HepG2 (cell line): Measurements from ENCODE around the gene NUP85. TPM values are rescaled to one million over a fixed set of nuclear protein-coding genes. Genes with fewer than 3 reads are reported as not detected.
A peak's percentile ranks its signal among the peaks of the same experiment; 100 is the strongest.

Source experiments
- ATAC-seq: fragments of 200-7000 bp; cut with Tn5 transposase; 3 replicates; pipeline ENCODE4 v1.9.1; 2020; ENCODE audit warnings: mild to moderate bottlenecking, moderate library complexity
- BruUV-seq: library from RNA; stranded (reverse); fragments of 400-500 nt; replicated peaks from 2 replicates; lab custom pipeline; 2021; lab: Mats Ljungman, UMichigan
- CTCF ChIA-PET: fragments of 300-600 bp; formaldehyde crosslinking; extraction: SDS; loops from one replicate; lab custom pipeline; 2021; ENCODE audit warnings: low total read pairs, inconsistent platforms, low intra/inter-chr PET ratio; lab: Yijun Ruan, JAX
- POLR2A ChIA-PET: fragments of 350-600 bp; sonication (Branson Sonifier 250); formaldehyde crosslinking; loops from one replicate; lab custom pipeline; 2020; ENCODE audit warnings: antibody characterized with exemption, inconsistent platforms; lab: Yijun Ruan, JAX
- DNase-seq: peaks from one replicate; pipeline ENCODE4 v3.0.0-alpha.2; 2015; ENCODE audit warnings: low spot score
- FAIRE-seq: peaks from 3 replicates; lab custom pipeline; 2011; peaks lifted over from hg19 to GRCh38; lab: Jason Lieb, UNC
- H2AFZ ChIP-seq: one replicate; pipeline ENCODE4 v1.6.1; 2011; ENCODE audit warnings: low read length, inconsistent platforms
- H3K27ac ChIP-seq: fragments of 300-600 bp; 3 replicates; pipeline ENCODE4 v1.8.0; 2011; ENCODE audit warnings: mixed run types, mild to moderate bottlenecking, mixed read lengths, low read length, inconsistent platforms; ENCODE audit not compliant: insufficient read depth; ENCODE audit errors: extremely low read length
- H3K27me3 ChIP-seq, 2 experiments: fragments of 200-600 bp in 1 of 2; 2 replicates in 1 of 2; 3 replicates in 1 of 2; pipeline versions ENCODE4 v1.6.0 to v1.8.0; 2011; ENCODE audit warnings: low read length in 2 of 2, mild to moderate bottlenecking in 2 of 2, moderate library complexity in 2 of 2, inconsistent platforms in 1 of 2; ENCODE audit not compliant: insufficient read depth in 2 of 2, control insufficient read depth in 1 of 2
- H3K36me3 ChIP-seq, 2 experiments: fragments of 200-600 bp in 1 of 2; replicated peaks in 1 of 2; 2 replicates in 1 of 2; 3 replicates in 1 of 2; pipeline versions ENCODE4 v1.5.1 to v1.8.0; 2011; ENCODE audit warnings: low read length in 2 of 2, inconsistent platforms in 1 of 2; ENCODE audit not compliant: insufficient read depth in 2 of 2, control insufficient read depth in 1 of 2
- H3K4me1 ChIP-seq: 2 replicates; pipeline ENCODE4 v1.5.1; 2012; ENCODE audit warnings: low read length, inconsistent platforms; ENCODE audit not compliant: insufficient read depth
- H3K4me2 ChIP-seq: 2 replicates; pipeline ENCODE4 v1.6.0; 2011; ENCODE audit warnings: low read depth, low read length, inconsistent platforms
- H3K4me3 ChIP-seq, 3 experiments: fragments of 200-600 bp in 1 of 3; sonication (generic), shearing (Covaris generic) in 1 of 3; replicated peaks in 1 of 3; 2 replicates each; pipeline ENCODE4 v1.5.1; 2011 to 2016; ENCODE audit warnings: low read length in 3 of 3, inconsistent platforms in 2 of 3, low read depth in 2 of 3, mild to moderate bottlenecking in 2 of 3, control low read depth in 1 of 3, mixed read lengths in 1 of 3; ENCODE audit not compliant: insufficient read depth in 1 of 3
- H3K79me2 ChIP-seq: one replicate; pipeline ENCODE4 v1.6.1; 2011; ENCODE audit warnings: low read length, inconsistent platforms; ENCODE audit not compliant: insufficient read depth
- H3K9ac ChIP-seq: 2 replicates; pipeline ENCODE4 v1.6.0; 2011; ENCODE audit warnings: mild to moderate bottlenecking, low read depth, low read length, inconsistent platforms; ENCODE audit not compliant: insufficient read depth
- H3K9me3 ChIP-seq: 2 replicates; pipeline ENCODE4 v1.5.1; 2012; ENCODE audit warnings: mild to moderate bottlenecking, low read length
- H4K20me1 ChIP-seq: 2 replicates; pipeline ENCODE4 v1.6.0; 2011; ENCODE audit warnings: inconsistent platforms, mild to moderate bottlenecking, low read length, moderate library complexity; ENCODE audit not compliant: insufficient read depth
- BCL3 ChIP-seq: sonication (generic); formaldehyde crosslinking; IDR thresholded peaks from 2 replicates; pipeline ENCODE4 v1.5.1; 2020; ENCODE audit warnings: mild to moderate bottlenecking, missing genetic modification reagents, moderate library complexity
- MAZ ChIP-seq, 2 experiments: sonication (generic) in 1 of 2; formaldehyde crosslinking in 1 of 2; IDR thresholded peaks; 2 replicates each; pipeline versions ENCODE4 v1.5.0 to v1.6.1; 2012 to 2020; ENCODE audit warnings: low read depth in 2 of 2, mild to moderate bottlenecking in 2 of 2, borderline replicate concordance in 1 of 2, improper control_type of control experiment in 1 of 2, low read length in 1 of 2, missing genetic modification reagents in 1 of 2, moderate library complexity in 1 of 2
- ZNF121 ChIP-seq: sonication (generic); formaldehyde crosslinking; IDR thresholded peaks from 2 replicates; pipeline ENCODE4 v1.5.0; 2020; ENCODE audit warnings: mild to moderate bottlenecking, missing genetic modification reagents
- ZNF501 ChIP-seq: sonication (generic); formaldehyde crosslinking; IDR thresholded peaks from 2 replicates; pipeline ENCODE4 v1.5.1; 2020; ENCODE audit warnings: mild to moderate bottlenecking, moderate library complexity, missing genetic modification reagents
- ZNF747 ChIP-seq: sonication (generic); formaldehyde crosslinking; IDR thresholded peaks from 2 replicates; pipeline ENCODE4 v1.8.1; 2023; ENCODE audit warnings: missing genetic modification reagents, mild to moderate bottlenecking, borderline replicate concordance
- ZSCAN25 ChIP-seq: sonication (generic); formaldehyde crosslinking; IDR thresholded peaks from 2 replicates; pipeline ENCODE4 v1.8.0; 2022; ENCODE audit warnings: mild to moderate bottlenecking, missing genetic modification reagents
- WGBS: methylation state at CpG from one replicate; pipeline ENCODE4 v1.1.6; 2017; ENCODE audit warnings: low lambda C conversion rate; 5-methylcytosine and 5-hydroxymethylcytosine counted together
- in situ Hi-C: cut with HindIII; loops from 2 replicates; pipeline ENCODE4 v1.10.0; 2017; ENCODE audit warnings: low pct_unique_long_range_greater_than_20kb; ENCODE audit not compliant: extremely low pct_ligation_motif_present
- intact Hi-C: fragments of 100-400 bp; cut with micrococcal nuclease; formaldehyde crosslinking; loops from one replicate; pipeline ENCODE4 v1.10.0; 2022; ENCODE audit not compliant: unreplicated experiment
- polyA plus RNA-seq, 8 experiments: library from polyadenylated mRNA; depleted of rRNA in 3 of 8; stranded (reverse) in 7 of 8; unstranded in 1 of 8; fragments of >200 nt; fragmentation: Illumina TruSeq in 4 of 8; extraction: Trizol in 4 of 8; gene quantifications; 2 replicates each; pipeline versions ENCODE4 v1.2.1 to v1.2.3, GENCODE V29; 2011 to 2016; ENCODE audit warnings: low read depth in 4 of 8, missing spikeins in 1 of 8, mixed read lengths in 1 of 8; ENCODE audit not compliant: insufficient read depth in 1 of 8
- total RNA-seq, 5 experiments: library from RNA; depleted of rRNA; stranded (reverse); fragments of >200 nt; fragmentation: Illumina TruSeq; extraction: Trizol; gene quantifications; 2 replicates each; pipeline ENCODE4 v1.2.3, GENCODE V29; 2016; ENCODE audit warnings: low read depth in 1 of 5

Gene NUP85
- total and polyA plus RNA-seq, 2 of the 13 experiments (the other 11 are each of a cell fraction or from before 2014, with no cell fraction given), result 89.1 to 124 TPM

GRCh38 chr17:75160211-75160610 lies 45.3 kb upstream of the NUP85 start:
- CTCF ChIA-PET, result no interaction called here
- H3K9me3 ChIP-seq, result no peaks in the 10 kb centered on the region
- no peak for FAIRE-seq
- no peak overlapping the region for H2AFZ ChIP-seq
- H3K4me1 ChIP-seq, result peaks cover 21% of the 10 kb centered on the region
- H3K36me3 ChIP-seq, result no peaks in the 10 kb centered on the region
- no peaks in the 10 kb centered on the region for H4K20me1 ChIP-seq
- in situ Hi-C loops, result no loop called here
- 86% methylated on average over 5 of the region's 5 CpGs for WGBS
- no peak overlapping the region for H3K9ac ChIP-seq
- H3K79me2 ChIP-seq, result no peaks in the 10 kb centered on the region
- H3K27me3 ChIP-seq, result no peaks in the 10 kb centered on the region
- no peak for TF ChIP-seq ZNF747 (CRISPR knock-in tag)
- no peak overlapping the region for H3K4me3 ChIP-seq
- POLR2A ChIA-PET, result no interaction called here
- no peak for ATAC-seq
- H3K4me2 ChIP-seq, result no peak overlapping the region
- no peak for DNase-seq
- no TSS peak for BruUV-seq
- H3K27ac ChIP-seq, result no peak overlapping the region
- intact Hi-C loops, result no loop called here

- no TSS peak for BruUV-seq
- H2AFZ ChIP-seq, result no peak overlapping the region
- in situ Hi-C loops, result no loop called here
- ATAC-seq (peak; percentile 31), DNase-seq (no peak), FAIRE-seq (no peak)
- no peak overlapping the region for H3K27ac ChIP-seq
- intact Hi-C loops, result no loop called here
- WGBS, result 75% methylated on average over 5 of the region's 5 CpGs
- ChIA-PET POLR2A (interaction anchor here (1.6 kb wide), 1 partner anchor 9 kb away, joined by 13 read pairs; the partner anchor contains the start of gene JPT1), CTCF (no interaction called here)
- no peaks in the 10 kb centered on the region for H4K20me1 ChIP-seq
- H3K4me2 ChIP-seq, result no peak overlapping the region
- no peak overlapping the region for H3K9ac ChIP-seq
- H3K4me1 ChIP-seq, result peaks cover 18% of the 10 kb centered on the region
- peaks cover 1 to 15% of the 10 kb centered on the region in 2 experiments; a peak in 3 of 5 replicates for H3K36me3 ChIP-seq
- no peak overlapping the region for H3K4me3 ChIP-seq
- H3K9me3 ChIP-seq, result no peaks in the 10 kb centered on the region
- no peaks in the 10 kb centered on the region for H3K79me2 ChIP-seq
- no peaks in the 10 kb centered on the region for H3K27me3 ChIP-seq
- TF ChIP-seq ZNF501 (CRISPR knock-in tag), result 0 out of 2 replicates have a peak, but pooled peaks have one; percentile 25
- TF ChIP-seq ZNF121 (CRISPR knock-in tag), result 0 out of 2 replicates have a peak, but pooled peaks have one; percentile 10
- no peak for TF ChIP-seq MAZ (IDR thresholded peaks at IDR 0.05; ENCODE audit: borderline replicate concordance, low read depth, low read length)
- TF ChIP-seq MAZ (CRISPR knock-in tag; IDR thresholded peaks at IDR 0.05; ENCODE audit: low read depth), result no peak
- no peak for TF ChIP-seq BCL3 (CRISPR knock-in tag)
- 0 out of 2 replicates have a peak, but pooled peaks have one; percentile 35 for TF ChIP-seq ZSCAN25 (CRISPR knock-in tag)
Observed at GRCh38 chr17:75163074-75163473, 42.4 kb upstream of the NUP85 start.
